Measurements from ENCODE around the gene CNTN5.
"Not testable (repeated sequence)": the region's sequence is repeated elsewhere in the genome, so short reads cannot be mapped to it uniquely, and the experiment has no call there.

Gene CNTN5

GRCh38 chr11:99098751-99099150 is 78.0 kb downstream of the CNTN5 start:
- no peak for TF ChIP-seq GATA1 (IDR thresholded peaks at IDR 0.05; ENCODE audit: low read depth, low read length)
- no peak for TF ChIP-seq POLR2A (IDR thresholded peaks at IDR 0.05; ENCODE audit: low read length)
- no peak for DNase-seq

- no peak for DNase-seq
- TF ChIP-seq GATA1 (IDR thresholded peaks at IDR 0.05; ENCODE audit: low read depth, low read length), result no peak
- TF ChIP-seq POLR2A (IDR thresholded peaks at IDR 0.05; ENCODE audit: low read length), result no peak
Observed at GRCh38 chr11:99117603-99118002, 96.9 kb downstream of the CNTN5 start.

GRCh38 chr11:99133862-99134261 is 113.1 kb downstream of the CNTN5 start:
- not testable (repeated sequence) for DNase-seq

- TF ChIP-seq POLR2A (IDR thresholded peaks at IDR 0.05; ENCODE audit: low read length) (no peak), GATA1 (IDR thresholded peaks at IDR 0.05; ENCODE audit: low read depth, low read length) (no peak)
Observed at GRCh38 chr11:99135508-99135907, 114.8 kb downstream of the CNTN5 start.

GRCh38 chr11:99142237-99142636 is 121.5 kb downstream of the CNTN5 start:
- TF ChIP-seq POLR2A (IDR thresholded peaks at IDR 0.05; ENCODE audit: low read length), result no peak
- no peak for TF ChIP-seq GATA1 (IDR thresholded peaks at IDR 0.05; ENCODE audit: low read depth, low read length)

More at GRCh38 chr11:99135508-99135907, 114.8 kb downstream of the CNTN5 start:
- no peak for DNase-seq

GRCh38 chr11:99148352-99148751 is 127.6 kb downstream of the CNTN5 start:
- TF ChIP-seq POLR2A (IDR thresholded peaks at IDR 0.05; ENCODE audit: low read length), result no peak
- TF ChIP-seq GATA1 (IDR thresholded peaks at IDR 0.05; ENCODE audit: low read depth, low read length), result no peak
- no peak for DNase-seq

More at GRCh38 chr11:99142237-99142636, 121.5 kb downstream of the CNTN5 start:
- no peak for DNase-seq

- DNase-seq, result no peak
- no peak for TF ChIP-seq GATA1 (IDR thresholded peaks at IDR 0.05; ENCODE audit: low read depth, low read length)
- TF ChIP-seq POLR2A (IDR thresholded peaks at IDR 0.05; ENCODE audit: low read length), result no peak
Observed at GRCh38 chr11:99154277-99154676, 133.5 kb downstream of the CNTN5 start.

GRCh38 chr11:99160447-99160846 is 139.7 kb downstream of the CNTN5 start:
- TF ChIP-seq GATA1 (IDR thresholded peaks at IDR 0.05; ENCODE audit: low read depth, low read length) (no peak), POLR2A (IDR thresholded peaks at IDR 0.05; ENCODE audit: low read length) (no peak)
- no peak for DNase-seq

GRCh38 chr11:99162819-99163218 is 142.1 kb downstream of the CNTN5 start:
- no peak for TF ChIP-seq GATA1 (IDR thresholded peaks at IDR 0.05; ENCODE audit: low read depth, low read length)
- TF ChIP-seq POLR2A (IDR thresholded peaks at IDR 0.05; ENCODE audit: low read length), result no peak
- no peak for DNase-seq

- TF ChIP-seq POLR2A (IDR thresholded peaks at IDR 0.05; ENCODE audit: low read length), result no peak
- no peak for TF ChIP-seq GATA1 (IDR thresholded peaks at IDR 0.05; ENCODE audit: low read depth, low read length)
- DNase-seq, result no peak
Observed at GRCh38 chr11:99170591-99170990, 149.8 kb downstream of the CNTN5 start.

GRCh38 chr11:99171330-99171729 is 150.6 kb downstream of the CNTN5 start:
- no peak for TF ChIP-seq POLR2A (IDR thresholded peaks at IDR 0.05; ENCODE audit: low read length)
- DNase-seq, result no peak

GRCh38 chr11:99176430-99176829 is 155.7 kb downstream of the CNTN5 start:
- no peak for DNase-seq
- TF ChIP-seq POLR2A (IDR thresholded peaks at IDR 0.05; ENCODE audit: low read length) (no peak), GATA1 (IDR thresholded peaks at IDR 0.05; ENCODE audit: low read depth, low read length) (no peak)

GRCh38 chr11:99177446-99177845 is 156.7 kb downstream of the CNTN5 start:
- no peak for DNase-seq
- TF ChIP-seq GATA1 (IDR thresholded peaks at IDR 0.05; ENCODE audit: low read depth, low read length) (no peak), POLR2A (IDR thresholded peaks at IDR 0.05; ENCODE audit: low read length) (no peak)

GRCh38 chr11:99184146-99184545 is 163.4 kb downstream of the CNTN5 start:
- TF ChIP-seq POLR2A (IDR thresholded peaks at IDR 0.05; ENCODE audit: low read length), result no peak
- TF ChIP-seq GATA1 (IDR thresholded peaks at IDR 0.05; ENCODE audit: low read depth, low read length), result no peak
- DNase-seq, result no peak

- no peak for TF ChIP-seq GATA1 (IDR thresholded peaks at IDR 0.05; ENCODE audit: low read depth, low read length)
- TF ChIP-seq POLR2A (IDR thresholded peaks at IDR 0.05; ENCODE audit: low read length), result no peak
- DNase-seq, result no peak
Observed at GRCh38 chr11:99188221-99188620, 167.5 kb downstream of the CNTN5 start.

GRCh38 chr11:99192716-99193115 is 172.0 kb downstream of the CNTN5 start:
- TF ChIP-seq GATA1 (IDR thresholded peaks at IDR 0.05; ENCODE audit: low read depth, low read length) (no peak), POLR2A (IDR thresholded peaks at IDR 0.05; ENCODE audit: low read length) (no peak)

More at GRCh38 chr11:99192716-99193115, 172.0 kb downstream of the CNTN5 start:
- no peak for DNase-seq
